Cardiac septum (tissue), 1 donor: Measurements from ENCODE around the gene NDUFS2. TPM values are rescaled to one million over a fixed set of nuclear protein-coding genes. Genes with fewer than 3 reads are reported as not detected.
A peak's percentile ranks its signal among the peaks of the same experiment; 100 is the strongest.
"Not testable (repeated sequence)": the region's sequence is repeated elsewhere in the genome, so short reads cannot be mapped to it uniquely, and the experiment has no call there.

ENCODE experiments used
- DNase-seq: peaks from one replicate; pipeline ENCODE4 v3.0.0-alpha.2; 2020; ENCODE audit warnings: low spot score
- intact Hi-C: fragments of 100-400 bp; cut with DNase I; formaldehyde crosslinking; loops from one replicate; pipeline ENCODE4 v1.14.0; 2022
- total RNA-seq: library from RNA; stranded (reverse); fragmentation: NEBNext Ultra II Directional; extraction: Animal tissue kit (Norgen Biotek cat#: 25700); gene quantifications from one replicate; pipeline ENCODE4 v1.2.1, GENCODE V29; 2021
- donor health status: DM: no; HTN: no; CAD: no.

NDUFS2 gene
- total RNA-seq, 1 donor from 2014 or later = 253 TPM

DNA sequence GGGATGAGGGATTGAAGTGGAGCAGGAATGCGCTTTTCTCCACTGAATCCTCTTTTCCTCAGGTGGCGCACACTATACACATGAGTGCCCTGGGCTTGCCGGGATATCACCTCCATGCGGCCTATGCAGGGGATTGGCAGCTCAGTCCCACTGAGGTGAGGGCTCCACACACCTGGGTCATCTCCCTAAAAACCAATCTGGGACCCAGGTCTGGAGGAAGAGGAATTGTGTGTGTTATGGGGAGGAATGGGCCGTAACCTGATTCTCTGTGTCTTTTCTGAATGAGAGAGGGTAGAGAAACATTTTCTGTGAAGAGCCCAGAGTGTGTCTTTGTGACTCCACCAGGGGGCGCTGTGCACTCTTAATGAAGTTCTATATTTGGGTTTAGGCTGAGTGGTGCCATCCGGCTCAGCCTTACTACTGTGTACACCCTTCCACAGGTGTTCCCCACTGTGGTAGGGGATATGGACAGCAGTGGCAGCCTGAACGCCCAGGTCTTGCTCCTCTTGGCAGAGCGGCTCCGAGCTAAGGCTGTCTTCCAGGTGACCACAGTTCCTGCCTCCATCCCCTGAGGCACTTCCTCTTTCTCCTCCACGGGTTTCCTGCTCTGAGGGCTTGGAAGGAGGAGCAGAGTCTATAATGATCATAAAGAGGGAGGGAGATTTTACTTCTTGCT, 25.2 kb downstream of the NDUFS2 start:
- peak; percentile 92 for DNase-seq
- intact Hi-C loops = loop anchor here (5.0 to 10.0 kb wide), 2 partner anchors 155 to 517 kb away; partner anchors contain the start of gene DUSP12

DNA sequence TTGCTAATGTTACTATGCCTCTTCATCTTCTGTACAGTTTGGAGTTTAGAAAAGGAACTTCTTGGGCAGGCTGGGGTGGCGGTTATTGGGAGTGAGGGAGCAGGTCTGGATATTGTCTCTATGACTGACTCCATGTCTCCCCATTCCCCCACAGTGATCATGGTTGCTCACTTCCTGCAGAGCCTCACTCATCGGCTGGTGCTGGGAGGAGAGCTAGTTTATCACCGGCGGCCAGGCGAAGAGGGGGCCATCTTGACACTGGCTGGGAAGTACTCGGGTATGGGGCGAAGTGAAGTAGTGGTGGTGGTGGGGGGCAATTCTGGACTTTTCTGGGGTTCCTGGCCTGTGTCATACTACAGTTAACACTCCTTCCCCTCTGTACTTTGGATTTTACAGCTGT, 25.9 kb downstream of the NDUFS2 start:
- intact Hi-C loops = loop anchor here (5.0 to 10.0 kb wide), 2 partner anchors 154 to 517 kb away; partner anchors contain the start of gene DUSP12
- no peak for DNase-seq

DNA sequence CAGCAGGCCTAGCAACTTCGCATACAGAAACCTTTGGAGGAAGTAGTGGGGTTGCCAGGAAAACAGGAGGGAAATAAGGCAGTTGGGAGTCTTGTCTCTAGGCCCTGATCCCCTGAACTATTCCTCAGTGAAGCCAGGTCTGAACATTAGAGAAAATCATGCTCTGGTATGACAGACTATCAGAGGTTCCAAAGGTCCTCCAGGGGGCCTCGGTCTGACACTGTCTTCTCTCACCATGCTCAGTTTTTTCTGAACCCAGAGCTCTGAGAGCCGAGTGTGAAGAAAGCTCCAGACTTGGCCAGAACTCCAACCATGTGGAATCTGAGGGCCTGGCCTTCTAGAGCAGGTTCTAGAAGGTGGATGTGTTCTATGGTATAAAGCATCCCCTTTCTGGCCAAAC, 27.7 kb downstream of the NDUFS2 start:
- intact Hi-C loops = loop anchor here (5.0 to 10.0 kb wide), 2 partner anchors 152 to 515 kb away; partner anchors contain the start of gene DUSP12
- no peak for DNase-seq

DNA sequence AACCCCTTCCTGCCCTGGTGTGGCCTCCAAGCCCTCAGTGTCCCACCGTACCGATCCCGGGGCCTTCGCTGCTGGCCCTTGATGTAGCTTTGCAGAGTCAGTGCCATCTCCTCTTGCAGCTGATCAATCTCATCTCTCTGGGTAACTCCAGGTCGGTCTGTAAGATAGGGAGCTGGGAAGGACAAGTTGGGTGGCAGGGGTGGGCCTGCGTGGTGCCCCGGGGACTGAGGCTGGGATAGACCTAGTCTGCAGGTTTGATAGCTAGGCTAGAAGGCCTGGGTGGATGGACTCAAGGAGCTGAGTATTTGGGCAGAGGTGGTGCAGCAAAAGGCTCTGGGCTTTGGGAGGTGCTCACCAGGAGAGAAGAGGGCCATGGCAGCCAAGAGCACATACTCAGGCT, 28.6 kb downstream of the NDUFS2 start:
- intact Hi-C loops = no loop called here
- DNase-seq = no peak

DNA sequence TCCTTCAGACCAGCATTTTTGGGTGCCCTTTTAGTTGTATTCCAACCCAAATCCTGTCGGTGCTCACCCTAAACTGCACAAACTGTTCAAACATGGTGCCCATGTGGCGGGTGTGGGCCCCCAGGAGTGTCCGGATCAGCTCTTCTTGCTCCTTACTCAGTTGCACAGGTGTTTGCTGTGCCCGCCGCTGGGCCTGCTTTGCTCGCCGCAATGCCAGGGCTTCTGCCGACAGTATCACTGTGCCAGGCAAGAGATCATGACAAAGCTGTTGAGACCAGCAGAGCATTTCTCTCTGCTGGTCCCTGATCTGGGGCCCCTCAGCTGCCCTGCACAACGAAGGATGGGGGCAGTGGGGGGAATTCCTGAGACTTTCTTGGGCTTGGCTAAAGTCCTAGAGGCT, 30.9 kb downstream of the NDUFS2 start:
- DNase-seq = no peak
- intact Hi-C loops = no loop called here

DNA sequence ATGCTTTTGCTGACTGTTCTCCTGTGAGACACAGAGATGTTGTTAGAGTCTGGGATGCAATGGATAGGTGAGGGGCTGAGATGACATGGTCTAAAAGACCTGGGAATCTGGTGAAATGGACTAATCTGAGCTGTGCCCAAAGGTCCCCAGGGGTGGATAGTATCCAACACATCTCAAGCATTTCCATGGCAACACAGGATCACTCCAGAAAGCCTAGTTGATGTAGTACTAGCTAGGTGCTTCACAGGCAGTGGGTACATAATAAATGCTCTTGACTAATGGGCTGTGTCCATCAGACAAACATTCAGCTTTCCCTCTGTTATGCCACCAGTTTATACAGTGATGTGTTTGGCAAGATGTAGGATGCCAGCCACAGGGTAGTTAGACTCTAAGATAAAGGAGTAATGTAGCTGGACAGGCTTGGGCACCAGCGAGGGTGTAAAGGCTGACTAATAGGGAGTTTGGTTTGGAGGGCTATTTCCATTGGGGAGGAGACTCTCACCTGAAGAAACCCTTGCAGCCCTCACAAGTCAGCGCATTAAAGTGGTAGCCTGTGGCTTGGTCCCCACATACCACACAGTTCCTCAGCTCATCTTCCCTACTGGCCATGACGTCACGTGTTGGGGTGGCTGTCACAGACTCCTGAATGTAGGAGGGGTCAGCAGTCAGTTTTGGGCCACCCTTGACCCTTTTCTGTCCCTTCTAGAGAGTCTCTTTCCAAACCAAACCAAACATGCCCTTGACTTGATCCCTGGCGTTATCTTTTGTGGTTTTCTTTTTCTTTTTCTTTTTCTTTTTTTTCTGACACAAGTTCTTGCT, 34.0 kb downstream of the NDUFS2 start:
- DNase-seq = no peak
- intact Hi-C loops = no loop called here

DNA sequence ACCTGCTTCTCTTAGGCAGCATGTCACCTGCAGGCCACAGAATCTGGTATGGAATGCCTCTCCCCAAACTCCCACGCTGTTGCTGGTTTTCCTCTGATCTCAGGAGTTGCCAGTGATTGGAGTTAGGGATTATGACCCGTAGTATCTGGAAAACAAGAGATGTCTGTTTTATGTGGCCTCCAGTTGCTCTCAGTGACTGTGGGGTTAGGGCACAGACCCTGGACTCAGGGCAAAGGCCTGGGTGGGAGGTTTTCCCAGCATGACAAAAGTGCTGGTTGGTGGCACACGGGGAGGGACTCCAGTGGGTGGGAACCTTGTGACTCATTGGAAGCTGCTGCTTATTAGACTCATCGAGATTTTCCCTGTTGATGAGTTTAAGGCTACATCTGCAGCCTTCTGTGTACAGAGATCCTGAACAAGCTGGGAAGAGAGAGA, 35.9 kb downstream of the NDUFS2 start, which contains the start of gene NR1I3:
Gene NR1I3 (minus strand): TSS at position 165 of the 435 bp plus-strand sequence. CDS start 1,638 bp downstream, outside the sequence.
- intact Hi-C loops = no loop called here
- DNase-seq = no peak

DNA sequence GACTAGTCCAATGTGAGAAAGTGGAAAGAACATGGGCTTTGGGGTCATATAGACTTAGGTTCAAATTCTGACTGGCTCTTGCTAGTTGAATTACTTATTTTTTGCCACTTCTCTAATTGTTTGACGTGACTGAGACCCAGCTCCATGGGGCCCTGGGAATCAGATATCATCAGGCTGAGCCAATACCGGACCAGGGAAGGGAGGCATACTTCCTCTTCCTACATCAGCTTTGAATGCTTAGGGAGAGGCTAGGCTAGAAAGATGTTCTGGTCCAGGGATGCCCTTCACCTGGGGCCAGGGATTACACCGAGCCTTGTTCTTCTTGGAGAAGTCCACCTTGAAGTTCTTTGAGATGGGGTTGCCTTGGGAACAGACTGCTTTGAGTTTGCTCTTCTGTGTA, 39.5 kb downstream of the NDUFS2 start:
- no peak for DNase-seq
- intact Hi-C loops = no loop called here

DNA sequence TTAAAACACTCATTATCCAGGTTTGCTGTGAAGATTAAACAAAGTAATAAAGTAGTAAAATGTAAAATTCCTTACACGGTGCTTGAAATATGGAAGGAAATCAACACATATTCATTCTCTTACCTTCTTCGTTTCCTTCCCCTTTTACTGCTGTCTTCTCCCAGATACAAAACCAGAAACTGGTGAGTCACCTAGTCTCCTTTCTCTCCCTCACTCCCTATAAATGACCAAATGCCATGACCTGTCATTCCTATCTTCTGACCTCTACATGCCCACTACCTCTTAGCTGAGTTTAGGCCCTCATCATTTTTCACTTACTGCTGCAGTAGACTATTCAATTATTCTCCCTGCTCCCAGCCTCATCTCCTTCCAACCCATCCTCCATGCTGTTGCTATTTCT, 40.1 kb downstream of the NDUFS2 start:
- intact Hi-C loops = no loop called here

DNA sequence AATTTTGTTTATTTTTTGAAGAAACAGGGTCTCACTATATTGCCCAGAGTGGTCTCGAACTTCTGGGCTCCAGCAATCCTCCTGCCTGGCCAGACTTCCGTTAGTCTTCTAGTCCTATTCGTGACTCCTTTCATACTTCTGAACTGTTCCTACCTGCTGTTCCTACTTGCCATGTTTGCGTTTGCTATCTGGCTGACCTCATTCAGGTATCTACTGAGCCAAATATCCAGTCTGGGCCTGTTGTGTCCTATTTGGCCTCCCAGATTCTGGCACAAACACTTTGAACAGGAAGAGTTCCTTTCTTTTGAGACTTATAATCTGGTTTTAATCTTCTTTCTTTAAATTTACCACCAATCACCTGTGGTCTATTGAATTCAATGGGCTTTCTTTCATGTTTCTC, 42.7 kb downstream of the NDUFS2 start:
- intact Hi-C loops = no loop called here
- no peak for DNase-seq

More for the DNA sequence above, 40.1 kb downstream of the NDUFS2 start:
- DNase-seq = no peak

DNA sequence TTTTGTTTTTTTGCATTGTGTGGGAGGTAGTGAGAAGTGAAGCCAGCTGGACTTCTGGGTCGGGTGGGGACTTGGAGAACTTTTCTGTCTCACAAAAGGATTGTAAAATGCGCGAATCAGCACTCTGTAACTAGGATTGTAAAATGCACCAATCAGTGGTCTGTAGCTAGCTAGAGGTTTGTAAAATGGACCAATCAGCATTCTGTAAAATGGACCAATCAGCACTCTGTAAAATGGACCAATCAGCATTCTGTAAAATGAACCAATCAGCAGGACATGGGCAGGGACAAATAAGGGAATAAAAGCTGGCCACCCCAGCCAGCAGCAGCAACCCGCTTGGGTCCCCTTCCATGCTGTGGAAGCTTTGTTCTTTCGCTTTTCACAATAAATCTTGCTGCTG, 47.9 kb downstream of the NDUFS2 start:
- intact Hi-C loops = not testable (repeated sequence)

DNA sequence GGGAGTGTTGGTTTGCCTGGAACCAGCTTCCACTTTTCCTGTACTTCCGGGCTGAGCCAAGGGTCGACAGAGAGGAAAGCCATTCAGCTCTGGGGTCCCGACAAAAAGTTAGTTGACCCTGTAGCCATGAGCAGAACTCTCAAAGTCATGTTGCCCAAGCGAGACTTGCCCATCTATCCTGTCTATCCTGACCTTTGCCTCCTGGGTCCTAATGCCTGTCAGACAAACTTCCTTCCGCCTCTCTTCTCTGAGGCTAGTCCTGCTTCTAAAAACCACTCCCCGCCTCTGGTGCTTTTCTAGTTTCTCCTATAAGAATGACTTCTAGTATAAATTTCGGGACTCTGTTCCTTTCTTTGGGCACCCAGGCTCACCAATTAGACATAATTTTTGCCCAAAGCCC, 48.7 kb downstream of the NDUFS2 start:
- DNase-seq = no peak
- intact Hi-C loops = no loop called here

More for the DNA sequence above, 47.9 kb downstream of the NDUFS2 start:
- not testable (repeated sequence) for DNase-seq

DNA sequence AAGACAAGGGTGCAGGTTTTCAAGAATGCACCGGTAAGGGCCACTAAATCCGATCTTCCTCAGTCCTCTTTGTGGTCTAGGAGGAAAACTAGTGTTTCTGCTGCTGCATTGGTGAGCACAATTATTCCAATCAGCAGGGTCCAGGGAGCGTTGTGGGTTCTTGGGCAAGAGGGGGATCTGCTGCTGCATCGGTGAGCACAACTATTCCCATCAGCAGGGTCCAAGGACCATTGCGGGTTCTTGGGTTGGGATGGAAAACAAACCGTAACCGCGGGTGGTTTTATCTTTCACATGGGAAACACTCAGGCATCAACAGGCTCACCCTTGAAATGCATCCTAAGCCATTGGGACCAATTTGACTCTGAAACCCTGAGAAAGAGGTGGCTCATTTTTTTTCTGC, 49.4 kb downstream of the NDUFS2 start:
- intact Hi-C loops = no loop called here
- DNase-seq = no peak

DNA sequence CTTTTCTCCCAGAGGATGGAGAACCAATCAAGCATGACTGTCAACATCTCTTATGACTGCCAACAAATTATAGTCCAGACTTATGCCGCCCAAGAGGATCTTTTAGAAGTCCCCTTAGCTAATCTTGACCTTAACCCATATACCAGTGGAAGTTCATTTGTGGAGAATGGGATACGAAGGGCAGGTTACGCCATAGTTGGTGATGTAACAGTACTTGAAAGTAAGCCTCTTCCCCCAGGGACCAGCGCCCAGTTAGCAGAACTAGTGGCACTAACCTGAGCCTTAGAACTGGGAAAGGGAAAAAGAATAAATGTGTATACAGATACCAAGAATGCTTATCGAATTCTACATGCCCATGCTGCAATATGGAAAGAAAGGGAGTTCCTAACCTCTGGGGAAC, 53.1 kb downstream of the NDUFS2 start:
- DNase-seq, intact Hi-C loops: not testable (repeated sequence)

DNA sequence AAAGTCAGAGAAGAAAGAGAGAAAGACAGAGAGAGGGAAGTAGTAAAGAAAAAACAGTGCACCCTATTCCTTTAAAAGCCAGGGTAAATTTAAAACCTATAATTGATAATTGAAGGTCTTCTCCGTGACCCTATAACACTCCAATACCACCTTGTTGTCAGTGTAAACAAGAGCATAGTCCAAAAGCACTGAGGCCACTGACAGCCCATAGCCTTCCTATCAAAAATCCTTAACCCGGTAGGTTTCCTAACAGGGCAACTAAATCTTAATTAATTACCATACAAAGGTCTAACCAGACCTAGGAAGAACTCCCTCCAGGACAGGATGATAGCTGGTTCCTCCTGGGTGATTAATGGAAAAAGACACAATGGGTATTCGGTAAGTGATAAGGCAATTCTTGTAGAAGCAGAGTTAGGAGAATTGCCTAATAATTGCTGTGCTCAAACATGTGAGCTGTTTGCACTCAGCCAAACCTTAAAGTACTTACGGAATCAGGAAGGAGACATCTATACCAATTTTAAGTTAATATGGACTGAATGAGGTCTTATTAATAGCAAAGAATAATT, 53.9 kb downstream of the NDUFS2 start:
- DNase-seq, intact Hi-C loops: not testable (repeated sequence)

DNA sequence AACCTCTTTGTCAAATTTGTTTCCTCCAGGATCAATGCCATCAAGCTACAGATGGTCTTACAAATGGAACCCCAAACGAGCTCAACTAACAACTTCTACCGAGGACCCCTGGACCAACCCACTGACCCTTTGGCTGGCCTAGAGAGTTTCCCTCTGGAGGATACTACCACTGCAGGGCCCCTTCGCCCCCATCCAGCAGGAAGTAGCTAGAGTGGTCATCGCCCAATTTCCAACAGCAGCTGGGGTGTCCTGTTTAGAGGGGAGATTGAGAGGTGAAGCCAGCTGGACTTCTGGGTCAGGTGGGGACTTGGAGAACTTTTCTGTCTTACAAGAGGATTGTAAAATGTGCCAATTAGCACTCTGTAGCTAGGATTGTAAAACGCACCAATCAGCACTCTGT, 54.9 kb downstream of the NDUFS2 start:
- DNase-seq, intact Hi-C loops: not testable (repeated sequence)

DNA sequence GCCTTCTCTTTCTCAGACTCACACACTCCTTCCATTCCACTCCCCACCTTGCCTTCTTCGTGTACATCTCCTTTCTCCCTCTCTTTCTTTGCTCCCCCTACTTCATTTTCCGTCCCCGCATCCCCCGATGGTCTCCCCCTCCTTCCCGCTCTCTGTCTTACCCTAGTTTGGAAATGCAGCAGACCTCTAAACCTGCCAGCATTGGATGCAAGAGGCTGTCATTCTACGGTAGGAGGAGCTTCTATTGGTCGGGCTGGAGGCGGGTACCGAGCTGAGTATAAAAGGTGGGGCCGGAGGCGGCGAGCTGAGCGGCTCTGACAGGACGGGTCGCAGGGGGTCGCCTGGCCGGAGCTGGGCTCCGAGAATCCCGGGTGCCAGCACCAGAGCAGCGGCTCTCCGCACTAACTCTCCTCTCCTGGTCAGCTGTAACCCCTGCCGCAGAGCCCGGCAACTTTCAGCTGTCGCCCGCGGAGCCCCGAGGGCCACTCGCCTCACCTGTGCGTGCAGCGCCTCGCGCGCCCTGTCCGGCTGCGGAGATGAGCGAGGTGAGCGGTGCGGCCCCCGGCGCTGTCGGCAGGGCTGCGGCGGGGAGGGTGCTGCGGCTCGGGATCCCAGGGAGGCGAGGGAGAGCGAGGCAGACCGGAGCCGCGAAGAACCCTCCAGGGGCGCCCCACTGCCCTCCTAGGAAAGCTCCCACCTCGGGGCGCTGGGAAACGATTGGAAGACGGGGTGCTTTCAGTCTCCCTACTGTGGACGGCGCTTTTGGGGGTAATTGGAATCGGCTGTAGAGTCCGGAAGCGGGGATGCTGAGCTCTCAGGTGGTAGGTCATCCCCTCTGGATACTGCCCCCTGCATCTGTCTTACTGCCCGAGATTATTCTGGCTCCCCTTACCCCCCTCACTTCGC, 56.5 kb downstream of the NDUFS2 start, which contains the start of gene PCP4L1:
Gene PCP4L1 (plus strand): TSS at position 307 of the 906 bp plus-strand sequence. CDS start 230 bp downstream, at position 537.
- no peak for DNase-seq
- intact Hi-C loops = no loop called here

DNA sequence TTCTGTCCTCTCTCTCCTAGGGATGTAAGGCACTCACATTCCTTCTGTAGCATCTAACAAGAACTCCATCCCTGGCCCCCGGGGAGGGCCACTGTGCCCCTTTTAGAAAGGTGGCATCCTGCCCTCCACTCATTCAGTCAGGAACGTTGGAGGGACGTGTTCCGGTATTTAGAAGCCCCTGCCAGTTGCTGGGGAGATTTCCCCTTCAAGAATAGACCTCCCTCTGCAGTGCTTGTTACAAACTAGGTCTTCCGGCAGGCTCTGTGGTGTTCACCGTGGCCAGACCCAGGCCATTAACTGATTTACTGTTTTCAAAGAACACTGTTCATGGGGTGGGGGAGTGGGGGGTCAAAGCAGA, 57.2 kb downstream of the NDUFS2 start:
- intact Hi-C loops = no loop called here
- no peak for DNase-seq

DNA sequence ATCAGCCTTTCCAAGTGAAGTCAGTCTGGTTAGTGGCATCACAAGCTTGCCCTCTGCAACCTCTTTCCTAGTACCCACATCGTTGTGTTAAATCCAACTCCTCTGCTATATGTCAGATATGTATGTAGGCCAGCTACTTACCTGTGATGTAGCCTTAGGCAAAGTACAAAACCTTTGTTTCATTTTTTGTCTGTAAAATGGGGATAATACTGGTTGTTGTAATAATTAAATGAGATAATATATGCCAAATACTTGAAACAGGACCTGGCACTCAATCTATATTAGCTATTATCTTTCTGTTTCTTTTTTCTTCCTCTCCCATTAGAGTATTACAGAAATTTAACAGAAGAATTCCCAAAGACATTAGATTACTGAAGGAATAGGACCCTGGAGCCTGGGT, 57.6 kb downstream of the NDUFS2 start:
- intact Hi-C loops = no loop called here
- no peak for DNase-seq
